CD1c-positive myeloid dendritic cell (primary cell): ENCODE results near the gene SFXN4.
"Not testable (repeated sequence)": the region's sequence is repeated elsewhere in the genome, so short reads cannot be mapped to it uniquely, and the experiment has no call there.

Experiments used
- DNase-seq: peaks from one replicate; pipeline ENCODE4 v3.0.0-alpha.2; 2016; ENCODE audit errors: extremely low spot score

Gene SFXN4

DNA sequence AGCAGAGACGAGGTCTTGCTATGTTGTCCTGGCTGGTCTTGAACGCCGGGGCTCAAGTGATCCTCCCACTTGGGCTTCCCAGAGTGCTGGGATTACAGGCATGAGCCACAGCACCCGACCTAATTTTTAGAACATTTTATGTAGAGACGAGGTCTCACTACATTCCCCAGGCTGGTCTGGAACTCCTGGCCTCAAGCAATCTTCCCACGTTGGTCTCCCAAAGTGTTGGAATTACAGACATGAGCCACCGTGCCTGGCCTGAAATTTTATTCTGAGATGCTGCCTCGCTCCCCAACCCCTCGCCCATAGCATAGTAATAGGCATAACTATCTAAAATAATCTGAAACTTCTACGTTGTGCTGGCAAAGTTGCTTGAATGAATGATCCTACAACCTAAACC lies 21.9 kb downstream of the SFXN4 start:
- DNase-seq: no peak

DNA sequence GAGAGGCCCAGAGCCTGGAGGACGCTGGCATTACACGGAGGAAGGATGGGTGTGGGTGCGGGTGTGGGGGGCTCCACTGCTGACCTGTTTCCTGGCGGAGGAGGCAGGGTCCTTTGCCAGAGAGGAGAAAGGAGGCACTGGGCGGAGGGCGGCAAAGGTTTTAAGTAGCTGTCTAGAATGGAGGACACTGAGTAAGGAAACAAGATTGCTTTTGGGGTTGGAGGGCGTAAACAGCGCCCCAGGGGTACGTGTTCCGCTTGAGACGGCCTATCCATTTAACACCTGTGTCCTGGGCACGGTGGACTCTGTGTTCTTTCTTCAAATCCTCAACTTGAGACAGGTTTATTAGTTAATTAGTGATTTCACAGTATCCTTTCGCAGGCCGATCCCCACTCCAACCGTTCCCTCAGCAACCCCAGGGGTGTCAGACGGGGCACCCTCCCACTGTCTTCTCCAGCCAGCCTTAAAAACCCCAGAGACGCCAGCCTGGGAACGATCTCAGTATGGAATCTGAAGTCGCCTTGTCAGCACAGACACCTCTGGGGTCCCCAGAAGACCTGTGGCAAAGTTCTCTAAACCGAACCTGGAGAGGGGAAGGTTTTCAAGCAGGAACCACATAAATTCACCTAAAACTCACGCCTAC lies 24.8 kb downstream of the SFXN4 start:
- DNase-seq: no peak

DNA sequence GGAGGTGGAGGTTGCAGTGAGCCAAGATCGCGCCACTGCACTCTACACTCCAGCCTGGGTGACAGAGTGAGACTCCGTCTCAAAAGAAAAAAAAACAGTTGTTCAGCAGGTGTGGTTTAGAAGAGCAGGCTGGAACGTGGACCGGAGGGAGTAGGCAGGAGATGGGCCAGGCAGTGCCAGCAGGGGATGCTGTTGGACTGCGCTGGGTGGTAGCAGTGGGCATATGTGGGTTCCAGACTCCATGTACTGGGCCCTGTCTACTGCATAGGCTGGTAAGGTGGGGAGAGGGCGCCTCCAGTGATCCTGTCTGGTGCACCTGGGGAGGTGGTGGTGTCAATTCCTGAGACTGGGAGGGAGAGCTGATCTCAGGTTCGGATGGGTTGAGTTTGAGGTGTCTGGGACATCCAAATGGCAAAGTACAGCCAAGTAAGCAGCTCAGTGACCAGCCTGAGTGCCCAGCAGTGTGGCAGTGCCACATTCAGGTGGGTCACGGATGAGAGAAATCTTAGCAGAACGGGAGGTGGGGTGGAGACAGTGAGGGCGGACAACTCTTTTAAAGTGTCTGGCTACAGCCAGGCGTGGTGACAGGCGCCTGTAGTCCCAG lies 25.9 kb downstream of the SFXN4 start:
- DNase-seq: peak; percentile 25

DNA sequence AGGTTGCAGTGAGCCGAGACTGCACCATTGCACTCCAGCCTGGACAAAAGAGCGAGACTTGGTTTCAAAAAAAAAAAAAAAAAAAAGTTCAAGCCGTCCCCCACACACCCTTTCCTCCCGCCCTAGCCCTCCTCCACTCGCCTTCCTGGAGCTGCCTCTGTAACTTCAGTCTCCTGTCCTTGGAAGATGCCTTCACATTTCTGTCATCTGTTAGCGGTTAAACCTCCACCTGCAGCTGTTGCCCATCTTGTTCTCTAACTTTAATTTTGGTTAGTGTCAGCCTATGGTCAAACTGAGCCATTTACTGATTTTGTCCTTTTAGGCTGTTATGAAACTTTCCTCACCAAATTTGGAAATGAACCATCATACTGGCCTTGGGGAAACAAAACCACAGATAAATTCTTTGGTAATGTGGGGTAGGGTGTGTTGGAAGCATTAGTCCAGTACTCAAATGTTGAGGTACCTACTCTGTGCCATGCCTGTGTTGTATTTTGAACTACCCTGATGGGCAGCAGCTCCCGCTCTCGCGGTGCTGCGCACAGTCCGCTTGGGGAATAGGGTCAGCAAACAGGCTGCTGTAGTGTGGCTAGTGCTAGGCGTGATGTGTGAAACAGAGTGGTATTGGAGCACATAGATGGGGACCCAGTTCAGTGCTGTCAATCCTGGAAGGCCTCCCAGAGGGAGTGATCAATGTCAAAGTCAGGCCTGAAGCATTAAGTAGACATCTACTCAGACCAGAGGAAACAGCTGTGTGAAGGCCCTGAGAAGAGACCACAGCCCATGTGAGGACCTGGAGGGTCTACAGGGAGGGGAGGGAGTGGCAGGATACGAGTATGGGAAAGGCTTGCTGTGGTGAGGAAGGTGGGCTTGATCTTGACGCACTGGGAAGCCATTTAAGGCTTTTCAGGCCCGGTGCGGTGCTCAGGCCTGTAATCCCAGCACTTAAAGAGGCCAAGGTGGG lies 26.9 kb downstream of the SFXN4 start:
- DNase-seq: no peak

DNA sequence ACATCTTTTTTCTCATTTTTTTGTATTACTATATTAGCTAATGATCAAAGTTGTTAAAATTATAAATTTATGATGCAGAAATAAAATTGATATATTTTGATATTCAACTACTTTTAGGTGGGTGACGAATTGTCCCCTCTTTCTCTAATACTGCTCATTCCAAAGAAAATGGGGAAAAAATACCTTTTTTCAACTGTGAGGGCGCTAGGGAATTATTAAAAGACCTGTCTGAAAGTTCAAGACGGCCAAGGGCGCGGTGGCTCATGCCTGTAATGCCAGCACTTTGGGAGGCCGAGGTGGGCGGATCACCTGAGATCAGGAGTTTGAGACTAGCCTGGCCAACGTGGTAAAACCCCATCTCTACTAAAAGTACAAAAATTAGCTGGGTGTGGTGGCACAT lies 27.6 kb downstream of the SFXN4 start:
- DNase-seq: not testable (repeated sequence)

DNA sequence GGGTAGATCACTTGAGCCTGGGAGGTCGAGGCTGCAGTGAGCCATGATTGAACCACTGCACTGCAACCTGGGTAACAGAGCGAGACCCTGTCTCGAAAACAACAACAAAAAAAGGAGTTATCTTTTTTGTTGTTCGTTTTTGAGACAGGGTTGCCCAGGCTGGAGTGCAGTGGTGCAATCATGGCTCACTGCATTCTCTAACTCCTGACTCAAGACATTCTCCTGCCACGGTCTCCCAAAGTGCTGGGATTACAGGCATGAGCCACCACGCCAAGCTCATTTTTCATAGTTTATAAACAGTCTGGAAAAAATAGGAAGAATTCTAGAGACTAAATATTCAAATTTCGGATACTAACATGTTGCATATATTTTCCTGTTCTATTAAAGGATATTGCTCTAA lies 29.4 kb downstream of the SFXN4 start:
- no peak for DNase-seq

DNA sequence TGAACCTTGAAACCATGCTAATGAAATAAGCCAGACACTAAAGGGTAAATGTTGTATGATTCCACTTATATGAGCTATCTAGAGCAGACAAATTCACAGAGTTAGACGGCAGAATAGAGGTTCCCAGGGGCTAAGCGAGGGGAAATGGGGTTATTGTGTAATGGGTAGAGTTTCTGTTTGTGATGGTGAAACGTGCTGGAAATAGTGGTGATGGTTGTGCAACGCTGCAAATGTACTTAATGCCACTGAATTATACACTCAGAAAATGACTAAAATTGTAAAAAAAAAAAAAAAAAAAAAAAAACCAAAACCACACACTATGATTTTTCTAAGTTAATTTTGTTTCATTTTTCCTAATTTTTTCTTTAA lies 30.0 kb downstream of the SFXN4 start:
- DNase-seq: peak; percentile 70

DNA sequence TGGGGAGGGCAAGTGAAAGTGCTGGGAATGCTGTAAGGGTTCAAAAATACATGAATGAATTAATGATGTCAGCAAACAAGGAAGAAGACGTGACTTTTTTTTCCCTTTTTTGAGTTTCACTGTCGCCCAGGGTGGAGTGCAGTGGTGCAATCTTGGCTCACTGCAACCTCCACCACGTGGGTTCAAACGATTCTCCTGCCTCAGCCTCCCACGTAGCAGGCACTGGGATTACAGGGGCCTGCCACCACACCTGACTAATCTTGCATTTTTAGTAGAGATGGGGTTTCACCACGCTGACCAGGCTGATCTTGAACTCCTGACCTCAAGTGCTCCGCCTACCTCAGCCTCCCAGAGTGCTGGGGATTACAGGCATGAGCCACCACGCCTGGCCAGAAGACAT lies 31.6 kb downstream of the SFXN4 start:
- DNase-seq: peak; percentile 77

DNA sequence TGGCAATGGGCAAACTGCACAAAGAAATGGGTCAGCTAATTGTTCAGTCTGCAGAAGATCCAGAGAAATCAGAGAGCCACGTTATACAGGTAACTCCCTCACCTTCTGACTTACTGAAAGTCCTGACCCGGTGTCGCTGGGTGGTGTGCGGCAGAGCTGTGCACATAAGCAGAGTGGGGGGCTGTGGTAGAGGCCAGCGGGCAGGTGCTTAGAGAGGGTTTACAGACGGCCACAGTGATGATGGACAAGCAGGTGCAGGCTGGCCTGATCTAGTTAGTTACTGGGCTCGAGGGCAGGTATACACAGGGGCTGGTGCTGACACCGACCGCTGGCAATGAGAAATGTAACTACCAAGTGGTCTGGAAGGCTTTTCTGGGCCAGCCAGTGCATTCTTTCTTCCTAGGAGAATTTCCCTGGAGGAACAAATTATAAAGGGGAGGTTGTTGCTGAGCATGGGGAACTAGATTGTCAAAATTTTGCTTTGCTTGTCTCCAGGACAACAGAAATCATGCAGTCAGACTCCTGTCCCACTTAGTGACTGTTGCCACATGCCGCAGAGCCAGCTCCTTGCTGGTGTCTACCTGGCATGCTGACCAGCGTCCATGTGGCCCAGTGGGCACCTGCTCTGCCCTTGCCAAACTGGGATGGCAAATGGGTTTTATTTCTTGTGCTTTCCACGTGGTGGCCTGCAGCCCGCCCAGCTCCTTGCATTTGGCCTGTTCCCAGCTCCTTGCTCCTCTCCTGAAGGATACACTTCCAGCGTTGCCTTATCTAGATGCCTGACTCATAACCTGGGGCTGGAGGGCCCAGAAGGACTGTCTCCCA lies 32.8 kb downstream of the SFXN4 start:
- DNase-seq: peak; percentile 28

DNA sequence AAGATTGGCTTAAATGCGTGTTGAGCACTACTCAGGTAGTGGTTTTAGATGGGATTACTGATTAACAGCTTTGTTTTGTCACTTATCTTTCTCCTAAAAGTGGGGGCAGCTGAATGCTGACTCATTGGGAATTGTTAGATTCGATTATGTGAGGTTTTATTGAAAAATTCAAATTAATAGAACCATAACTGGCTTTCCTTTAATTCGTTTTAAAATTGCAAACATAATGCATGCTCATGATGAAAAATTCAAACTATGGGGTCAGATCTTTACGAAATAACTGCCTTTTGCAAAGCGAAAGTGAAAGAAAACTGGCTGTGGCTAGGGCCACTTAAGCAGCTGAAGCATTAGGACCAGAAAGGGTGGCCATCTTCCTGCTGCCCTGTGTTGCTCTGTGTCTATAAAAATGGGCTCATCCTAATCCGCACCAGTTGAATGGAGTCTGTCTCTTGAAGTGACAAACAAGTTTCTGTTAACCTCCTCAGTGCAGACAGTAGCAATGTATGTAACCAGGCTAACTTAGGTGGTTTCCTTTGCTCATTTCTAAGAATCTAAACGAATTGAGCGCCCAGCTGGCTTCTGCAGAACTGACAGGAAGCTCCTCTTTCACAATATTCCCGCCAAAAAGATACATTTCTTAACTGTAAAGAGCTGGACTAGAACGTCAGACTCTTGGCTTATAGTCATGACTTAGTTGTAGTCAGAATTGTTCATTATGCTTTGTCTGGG lies 33.8 kb downstream of the SFXN4 start:
- peak; percentile 89 for DNase-seq

DNA sequence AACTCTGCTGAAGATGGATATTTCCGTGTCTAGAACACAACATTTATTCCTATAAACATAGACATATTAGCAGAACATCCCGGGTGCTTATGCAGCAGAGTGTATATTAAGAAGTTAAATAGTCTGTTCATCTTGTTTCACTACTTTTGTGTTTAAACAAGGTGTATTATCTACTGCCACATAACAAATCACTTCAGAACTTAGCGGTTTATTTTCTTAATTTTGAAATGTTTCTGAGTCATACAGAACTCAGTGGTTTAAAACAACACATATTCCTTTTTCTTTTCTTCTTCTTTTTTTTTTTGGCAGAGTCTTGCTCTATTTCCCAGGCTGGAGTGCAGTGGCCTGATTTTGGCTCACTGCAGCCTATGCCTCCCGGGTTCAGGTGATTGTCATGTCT lies 35.8 kb downstream of the SFXN4 start:
- peak; percentile 9 for DNase-seq

DNA sequence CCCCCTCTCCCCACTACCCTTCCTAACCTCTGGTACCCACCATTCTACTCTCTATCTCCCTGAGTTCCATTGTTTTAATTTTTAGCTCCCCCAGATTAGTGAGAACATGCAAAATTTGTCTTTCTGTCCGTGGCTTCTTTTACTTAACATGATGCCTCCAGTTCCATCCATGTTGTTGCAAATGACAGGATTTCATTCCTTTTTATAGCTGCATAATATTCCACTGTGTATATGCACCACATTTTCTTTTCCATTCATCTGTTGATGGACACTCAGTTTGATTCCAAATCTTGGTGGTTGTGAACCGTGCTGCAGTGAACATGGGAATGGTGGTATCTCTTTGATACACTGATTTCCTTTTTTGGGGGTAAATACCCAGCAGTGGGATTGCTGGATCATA lies 39.6 kb downstream of the SFXN4 start:
- DNase-seq: no peak

DNA sequence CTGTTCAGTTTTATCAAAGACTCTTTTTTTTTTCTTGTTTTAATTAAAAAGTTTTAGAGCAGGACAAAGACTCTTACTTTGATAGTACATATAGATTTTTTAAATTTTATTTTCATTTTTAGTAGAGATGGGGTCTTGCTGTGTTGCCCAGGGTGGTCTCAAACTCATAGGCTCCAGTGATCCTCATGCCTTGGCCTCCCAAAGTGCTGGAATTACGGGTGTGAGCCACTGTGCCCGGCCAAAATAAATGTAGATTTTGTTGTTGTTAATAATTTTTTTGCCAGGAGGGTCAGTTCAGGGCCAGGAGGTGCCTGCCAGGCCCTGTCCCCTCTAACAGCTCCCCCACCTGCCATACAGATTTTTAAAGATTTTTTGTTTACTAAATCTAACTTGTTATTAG lies 44.6 kb downstream of the SFXN4 start:
- DNase-seq: no peak

DNA sequence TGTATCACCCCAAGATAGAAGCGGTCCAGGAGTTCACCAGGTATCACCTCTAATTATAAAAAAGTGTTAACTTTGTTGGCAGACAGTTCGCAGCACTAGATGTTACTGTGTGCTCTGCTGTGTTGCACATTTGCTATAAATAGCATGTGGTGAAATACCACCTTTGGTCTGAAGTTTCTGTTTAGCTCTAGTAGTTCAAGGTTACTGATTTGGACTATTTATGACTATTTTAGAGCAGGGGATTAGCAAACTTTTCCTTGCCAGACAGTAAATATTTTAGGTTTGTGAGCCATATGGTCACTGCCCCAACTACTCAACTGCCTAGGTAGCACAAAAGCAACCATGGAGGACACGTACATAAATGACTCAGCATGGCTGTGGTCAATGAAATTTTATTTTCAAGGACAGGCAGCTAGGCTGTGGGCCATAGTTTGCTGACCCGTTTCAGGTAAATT lies 45.1 kb downstream of the SFXN4 start:
- no peak for DNase-seq

DNA sequence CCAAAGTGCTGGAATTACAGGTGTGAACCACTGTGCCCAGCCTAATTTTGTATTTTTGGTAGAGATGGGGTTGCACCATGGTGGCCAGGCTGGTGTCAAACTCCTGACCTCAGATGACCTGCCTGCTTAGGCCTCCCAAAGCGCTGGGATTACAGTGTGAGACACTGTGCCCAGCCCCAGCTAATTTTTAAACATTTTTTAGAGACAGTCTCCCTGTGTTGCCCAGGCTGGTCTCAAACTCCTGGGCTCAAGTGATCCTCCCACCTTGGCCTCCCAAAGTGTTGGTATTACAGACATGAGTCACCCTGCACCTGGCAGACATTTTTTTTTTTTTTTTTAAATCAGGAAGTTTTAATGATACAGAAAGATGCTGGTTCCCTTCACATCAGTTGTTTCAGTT lies 46.1 kb downstream of the SFXN4 start:
- DNase-seq: no peak

DNA sequence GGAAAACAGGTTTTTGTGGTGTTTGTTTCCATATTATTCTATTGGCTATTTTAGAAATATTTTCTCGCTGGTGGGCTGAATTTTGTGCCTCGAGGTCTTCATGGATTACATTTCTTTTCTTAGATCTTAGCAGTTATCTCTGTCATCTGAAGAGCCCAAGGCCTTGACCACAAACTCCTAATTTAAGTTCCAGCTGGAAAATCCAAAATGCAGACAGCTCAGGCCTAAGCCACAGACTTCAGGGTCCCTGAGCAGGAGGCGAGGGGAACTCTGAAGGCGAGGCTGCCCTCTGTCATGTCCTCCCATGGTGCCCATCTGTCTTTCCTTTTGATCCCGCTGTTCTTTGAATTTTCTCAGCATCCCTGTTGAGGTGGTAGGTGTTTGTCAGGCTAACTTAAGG lies 47.3 kb downstream of the SFXN4 start:
- DNase-seq: no peak

DNA sequence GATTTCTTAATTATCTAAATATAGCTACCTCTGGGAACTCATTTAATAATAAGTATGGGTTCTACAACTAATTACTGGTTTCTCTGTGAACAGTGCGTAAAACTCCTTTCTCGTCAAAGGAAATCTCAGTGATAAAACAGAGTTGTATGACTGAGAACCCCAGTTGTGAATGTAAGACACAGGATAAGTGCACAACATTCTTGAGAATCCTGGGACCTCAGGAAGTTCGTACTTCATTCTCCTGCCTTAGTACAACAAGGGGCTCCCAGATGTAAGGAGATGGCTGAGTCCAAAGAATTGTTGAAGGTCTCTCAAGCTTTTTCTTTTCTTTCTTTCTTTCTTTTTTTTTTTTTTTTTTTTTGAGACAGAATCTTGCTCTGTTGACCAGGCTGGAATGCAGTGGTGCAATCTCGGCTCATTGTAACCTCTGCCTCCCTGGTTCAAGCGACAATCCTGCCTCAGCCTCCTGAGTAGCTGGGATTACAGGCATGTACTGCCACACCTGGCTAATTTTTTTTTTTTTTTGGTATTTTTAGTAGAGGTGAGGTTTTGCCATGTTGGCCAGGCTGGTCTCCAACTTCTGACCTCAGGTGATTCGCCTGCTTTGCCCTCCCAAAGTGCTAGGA lies 49.1 kb downstream of the SFXN4 start:
- DNase-seq: no peak

DNA sequence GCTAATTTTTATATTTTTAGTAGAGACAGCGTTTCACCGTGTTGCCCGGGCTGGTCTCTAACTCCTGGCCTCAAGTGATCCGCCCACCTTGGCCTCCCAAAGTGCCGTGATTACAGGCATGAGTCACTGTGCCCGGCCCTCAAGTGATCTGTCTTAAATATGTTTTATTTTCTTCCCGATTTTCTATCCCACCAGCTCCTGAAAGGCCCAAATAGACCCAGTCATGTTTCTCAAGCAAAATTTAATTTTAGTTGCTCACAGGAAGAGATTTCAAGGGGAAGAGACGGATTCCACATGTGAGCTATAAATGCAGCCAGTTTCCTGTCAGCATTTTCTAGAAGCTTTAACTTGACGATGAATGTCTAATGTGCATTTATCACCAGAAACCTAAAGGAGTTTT lies 49.6 kb downstream of the SFXN4 start:
- DNase-seq: no peak

DNA sequence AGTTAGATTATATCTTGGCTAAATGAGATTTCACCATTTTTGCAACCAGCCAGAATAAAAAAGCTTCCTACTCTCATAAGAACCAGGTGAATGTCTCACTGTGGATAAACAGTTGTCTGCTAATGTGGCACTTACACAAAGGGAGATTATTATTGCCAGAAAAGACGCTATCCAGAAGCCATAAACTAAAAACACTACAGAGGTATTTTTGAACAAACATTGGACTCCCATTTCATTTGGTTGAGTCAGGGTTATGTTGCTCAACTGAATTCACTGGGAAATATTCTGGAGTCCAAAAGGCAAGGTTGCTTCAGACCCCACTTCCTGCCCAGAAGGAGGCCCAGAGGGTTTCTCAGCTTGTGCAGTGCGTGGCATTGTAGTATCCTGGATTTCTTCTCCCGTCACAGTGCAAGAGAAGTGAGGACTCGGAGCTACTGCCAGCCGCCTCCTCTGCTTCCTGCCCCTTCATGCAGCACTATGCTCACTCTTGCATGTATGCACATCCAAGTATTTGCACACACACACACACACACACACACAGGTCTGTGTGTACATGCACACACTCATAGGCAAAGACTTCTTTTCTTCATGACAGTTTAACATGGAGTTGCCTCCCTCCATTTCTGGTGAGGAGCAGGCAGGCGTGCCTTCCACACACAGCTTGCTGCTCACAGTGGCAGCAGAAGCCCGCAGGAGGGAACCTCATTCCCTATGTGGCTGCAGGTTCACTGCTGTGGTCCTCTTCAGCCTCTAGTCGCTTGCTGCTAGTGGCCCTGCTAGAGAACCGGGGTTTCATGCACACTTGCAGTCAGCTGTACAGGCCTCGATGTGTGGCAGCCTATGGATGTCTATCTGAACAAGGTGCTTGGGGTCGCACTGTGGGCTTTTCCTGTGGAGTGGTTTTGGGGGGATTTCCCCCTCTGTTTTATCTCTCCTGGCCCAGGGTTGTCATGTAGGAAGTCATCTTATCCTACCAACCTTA lies 51.5 kb downstream of the SFXN4 start:
- DNase-seq: peak; percentile 33

DNA sequence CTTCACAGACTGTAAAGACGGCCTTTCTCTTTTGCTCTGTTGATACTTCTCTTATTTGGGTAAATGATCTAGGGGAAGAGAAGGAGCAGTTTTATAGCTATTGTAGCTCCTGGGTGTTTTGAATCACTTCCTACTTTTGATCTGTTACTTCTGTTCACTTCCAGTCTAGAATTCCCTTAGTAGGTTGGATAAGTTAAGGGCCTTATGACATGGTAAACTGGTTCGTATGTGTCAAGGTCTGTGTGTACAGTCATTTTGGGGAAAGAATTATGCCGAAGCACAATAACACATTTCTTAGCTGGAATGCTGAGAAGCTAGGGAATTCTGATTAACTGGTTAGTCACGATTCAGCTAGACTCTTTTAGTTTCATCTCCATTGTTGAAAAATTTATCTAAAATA lies 53.5 kb downstream of the SFXN4 start:
- peak; percentile 55 for DNase-seq
